ENCODE results near the gene GIMAP8. TPM values are rescaled to one million over a fixed set of nuclear protein-coding genes. Genes with fewer than 3 reads are reported as not detected.
"Not testable (repeated sequence)": the region's sequence is repeated elsewhere in the genome, so short reads cannot be mapped to it uniquely, and the experiment has no call there.

GIMAP8 gene
- total RNA-seq, 1 experiment from 2014 or later: not detected

DNA sequence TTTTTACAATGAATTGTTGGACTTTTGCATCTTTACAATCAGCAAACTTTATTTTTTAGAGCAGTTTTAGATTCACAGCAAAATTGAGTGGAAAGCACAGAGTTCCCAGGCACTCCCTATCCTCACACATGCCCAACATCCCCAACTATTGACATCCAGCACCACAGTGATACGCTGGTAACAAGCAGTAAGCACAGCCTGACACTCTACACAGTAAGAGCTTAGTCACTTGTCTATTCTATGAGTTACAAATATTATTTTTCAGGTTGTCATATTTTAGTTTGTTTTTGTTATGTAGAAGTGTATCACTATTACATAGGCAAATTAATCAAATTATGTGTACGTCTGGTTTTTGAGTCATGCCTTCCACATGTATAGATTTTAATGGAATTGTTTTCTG, 37.2 kb downstream of the GIMAP8 start:
- DNase-seq (ENCODE audit: low spot score): no peak
- in situ Hi-C loops (cut with HindIII; ENCODE audit: low sequenced_read_pairs): no loop called here

DNA sequence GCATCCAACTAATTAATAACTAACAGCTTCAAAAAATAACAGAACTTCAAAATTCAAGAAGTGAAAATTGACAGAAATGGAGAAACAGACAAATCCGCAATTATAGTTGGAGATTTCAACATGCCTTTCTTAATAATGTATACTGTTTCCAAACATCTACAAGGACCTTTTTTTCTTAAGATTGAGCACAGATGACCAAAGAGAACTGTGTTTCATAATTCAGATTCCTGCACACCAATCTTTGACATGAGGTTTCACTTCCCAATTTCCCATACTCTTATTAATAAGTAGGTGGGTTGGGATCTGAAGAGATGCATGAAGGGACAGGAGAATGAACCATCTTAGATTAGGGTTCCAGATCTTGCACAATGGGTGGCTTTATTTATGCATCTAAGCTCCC, 39.4 kb downstream of the GIMAP8 start:
- in situ Hi-C loops (cut with HindIII; ENCODE audit: low sequenced_read_pairs): no loop called here
- DNase-seq (ENCODE audit: low spot score): no peak

GRCh38 chr7:150493442-150493841, 43.0 kb downstream of the GIMAP8 start:
- in situ Hi-C loops (cut with HindIII; ENCODE audit: low sequenced_read_pairs); DNase-seq (ENCODE audit: low spot score): not testable (repeated sequence)

DNA sequence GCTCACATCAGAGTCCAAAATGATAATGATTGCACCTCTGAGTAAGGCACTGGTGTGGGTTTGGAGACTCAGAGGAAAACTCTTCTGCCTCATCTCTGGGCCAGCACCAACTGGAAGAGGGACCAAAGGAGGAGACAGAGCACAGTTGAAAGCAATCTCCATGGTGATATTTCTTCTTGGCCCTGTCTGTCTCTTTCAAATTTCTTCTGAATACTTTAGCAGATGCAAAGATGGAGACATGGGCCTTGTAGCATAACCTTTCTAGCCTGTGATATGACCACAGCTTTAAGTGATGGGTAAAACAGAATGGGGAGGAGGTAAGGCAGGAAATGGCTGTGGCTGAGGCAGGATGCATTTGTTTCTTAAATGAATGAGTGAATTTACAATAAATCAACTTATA, 52.1 kb downstream of the GIMAP8 start:
- DNase-seq (ENCODE audit: low spot score): no peak
- in situ Hi-C loops (cut with HindIII; ENCODE audit: low sequenced_read_pairs): no loop called here

DNA sequence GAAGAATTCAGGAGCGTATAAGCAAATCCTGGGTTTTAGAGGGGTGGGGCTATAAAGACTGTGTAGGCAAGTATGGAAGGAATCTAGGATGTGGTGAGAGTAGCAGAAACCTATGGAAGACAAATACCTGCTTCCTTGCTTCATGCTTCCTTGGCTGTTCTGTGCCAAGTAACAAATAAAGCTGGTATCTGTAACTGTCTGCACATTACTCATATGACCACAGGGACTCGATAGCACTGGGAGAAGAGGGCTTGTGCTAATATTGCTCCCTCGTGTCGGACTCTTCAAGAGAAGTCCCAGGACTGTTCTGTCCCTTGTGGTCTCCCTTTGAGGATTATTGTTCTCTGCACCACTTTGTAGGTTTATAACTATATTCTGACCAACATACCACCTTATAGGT, 52.7 kb downstream of the GIMAP8 start:
- in situ Hi-C loops (cut with HindIII; ENCODE audit: low sequenced_read_pairs): no loop called here
- no peak for DNase-seq (ENCODE audit: low spot score)

DNA sequence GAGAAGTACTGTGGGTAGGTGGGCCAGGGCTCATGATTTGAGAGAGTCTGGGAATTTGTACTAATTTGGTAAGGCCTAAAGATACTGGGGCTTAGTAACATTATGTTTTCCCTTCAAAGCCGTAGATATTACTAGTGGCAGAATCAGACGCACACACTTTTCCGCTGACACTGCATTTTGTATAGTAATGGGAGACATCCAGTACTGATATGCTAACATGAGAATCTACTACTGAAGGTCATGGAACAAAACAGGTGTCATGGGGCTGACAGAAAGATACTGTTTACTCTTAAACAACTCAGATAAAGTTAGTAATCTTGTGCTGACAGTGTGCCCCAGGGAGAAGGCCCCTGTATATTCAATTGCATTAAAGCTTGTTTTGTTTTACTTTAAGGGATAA, 53.2 kb downstream of the GIMAP8 start:
- in situ Hi-C loops (cut with HindIII; ENCODE audit: low sequenced_read_pairs): no loop called here

GRCh38 chr7:150507947-150508602, 57.6 kb downstream of the GIMAP8 start:
- in situ Hi-C loops (cut with HindIII; ENCODE audit: low sequenced_read_pairs): no loop called here
- no peak for DNase-seq (ENCODE audit: low spot score)

More for the DNA sequence above, 53.2 kb downstream of the GIMAP8 start:
- no peak for DNase-seq (ENCODE audit: low spot score)

DNA sequence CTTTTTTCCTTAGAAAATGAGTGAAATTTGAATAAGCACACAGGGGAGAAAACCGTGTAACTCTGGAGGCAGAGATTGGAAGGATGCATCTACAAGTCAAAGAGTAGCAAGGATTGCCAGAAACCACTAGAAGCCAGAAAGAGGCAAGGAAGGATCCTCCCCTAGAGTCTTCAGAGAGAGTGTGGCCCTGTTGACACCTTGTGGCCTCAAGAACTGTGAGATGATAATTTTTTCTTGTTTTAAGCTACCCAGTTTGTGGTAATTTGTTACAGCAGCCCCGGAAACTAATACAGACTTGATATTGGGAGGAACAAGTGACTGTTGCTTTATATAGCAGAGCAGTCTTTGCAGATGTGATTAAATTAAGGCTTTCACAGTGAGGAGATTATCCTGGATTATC, 60.6 kb downstream of the GIMAP8 start:
- DNase-seq (ENCODE audit: low spot score): no peak
- in situ Hi-C loops (cut with HindIII; ENCODE audit: low sequenced_read_pairs): no loop called here

DNA sequence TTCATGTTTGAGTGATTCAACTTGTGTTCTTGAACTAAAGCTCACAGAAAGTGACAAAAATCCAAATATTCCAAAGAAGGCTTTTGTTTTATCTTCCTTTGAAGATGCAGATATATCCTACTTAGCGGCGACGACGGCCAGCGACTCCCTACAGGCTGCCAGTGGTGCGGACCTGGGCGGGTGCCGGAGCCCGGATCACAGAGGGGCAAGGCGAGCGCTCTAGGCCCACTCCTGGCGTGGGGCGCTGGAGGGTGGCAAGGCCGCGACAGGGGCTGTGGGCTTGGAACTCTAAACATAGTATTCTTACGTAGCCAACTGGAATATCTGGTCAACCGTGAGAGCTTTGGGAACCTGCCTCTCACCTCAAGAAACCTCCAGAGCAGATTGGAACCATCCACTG, 63.3 kb downstream of the GIMAP8 start:
- no peak for DNase-seq (ENCODE audit: low spot score)
- in situ Hi-C loops (cut with HindIII; ENCODE audit: low sequenced_read_pairs): no loop called here

- no peak for DNase-seq (ENCODE audit: low spot score)
- in situ Hi-C loops (cut with HindIII; ENCODE audit: low sequenced_read_pairs): no loop called here
Measured at GRCh38 chr7:150514748-150515222, 64.4 kb downstream of the GIMAP8 start, which contains the start of gene GIMAP7. GIMAP7 (plus strand) TSS chr7:150514872; CDS start chr7:150519975, 5,103 bp downstream.

- in situ Hi-C loops (cut with HindIII; ENCODE audit: low sequenced_read_pairs): no loop called here
- no peak for DNase-seq (ENCODE audit: low spot score)
Measured at GRCh38 chr7:150515248-150516147, 65.1 kb downstream of the GIMAP8 start.

DNA sequence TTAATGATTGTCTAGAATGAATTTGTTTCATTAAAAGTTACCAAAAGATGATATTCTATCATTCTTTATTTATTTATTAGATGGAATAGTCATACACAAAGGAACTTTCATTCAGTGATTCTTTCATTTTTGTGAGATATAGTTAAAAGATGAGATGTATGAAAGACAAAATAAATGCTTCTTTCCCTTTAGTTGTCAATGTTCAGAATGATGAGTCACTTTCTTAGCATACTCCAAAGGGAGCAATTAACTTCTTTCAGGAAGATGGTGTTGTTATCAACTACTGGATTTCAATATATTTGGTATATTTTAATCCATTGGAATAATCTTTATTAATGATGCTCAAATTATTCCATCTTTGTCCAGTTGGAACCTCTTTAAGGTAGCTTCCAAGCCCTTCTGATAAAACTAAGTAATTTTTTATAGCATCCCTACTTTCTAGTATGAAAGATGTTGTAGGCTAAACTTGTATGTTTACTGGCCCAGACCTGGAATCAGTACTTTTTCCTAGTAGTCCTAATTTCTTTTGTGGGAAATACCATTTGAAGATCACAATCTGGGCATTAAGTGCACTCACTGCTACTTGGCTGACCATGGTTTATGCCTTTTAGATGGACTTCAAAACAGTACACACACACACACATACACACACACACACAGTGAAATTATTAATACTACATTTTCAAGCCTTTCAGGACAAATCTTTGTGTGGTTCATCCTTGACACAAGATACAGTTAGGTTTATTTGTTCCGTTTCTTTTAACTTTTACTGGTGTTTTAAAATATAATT, 66.7 kb downstream of the GIMAP8 start:
- DNase-seq (ENCODE audit: low spot score): no peak
- in situ Hi-C loops (cut with HindIII; ENCODE audit: low sequenced_read_pairs): no loop called here

DNA sequence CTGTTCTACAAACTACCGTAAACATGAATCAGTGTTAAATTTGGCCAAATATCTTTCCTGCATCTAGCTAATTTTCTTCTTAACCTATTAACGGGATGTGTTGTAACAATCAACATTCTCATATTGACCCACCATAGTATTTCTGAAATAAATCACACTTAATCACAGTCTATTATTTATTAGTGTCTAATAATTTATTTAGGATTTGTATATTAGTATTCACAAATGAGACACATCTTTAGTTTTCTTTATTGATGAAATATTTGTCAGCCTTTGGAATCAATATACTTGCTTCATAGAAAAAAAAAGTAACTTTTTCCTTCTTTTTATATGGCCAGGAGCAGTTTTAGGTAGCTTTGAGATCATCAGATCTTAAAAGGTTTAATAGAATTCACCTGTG, 68.9 kb downstream of the GIMAP8 start:
- no peak for DNase-seq (ENCODE audit: low spot score)
- in situ Hi-C loops (cut with HindIII; ENCODE audit: low sequenced_read_pairs): no loop called here

DNA sequence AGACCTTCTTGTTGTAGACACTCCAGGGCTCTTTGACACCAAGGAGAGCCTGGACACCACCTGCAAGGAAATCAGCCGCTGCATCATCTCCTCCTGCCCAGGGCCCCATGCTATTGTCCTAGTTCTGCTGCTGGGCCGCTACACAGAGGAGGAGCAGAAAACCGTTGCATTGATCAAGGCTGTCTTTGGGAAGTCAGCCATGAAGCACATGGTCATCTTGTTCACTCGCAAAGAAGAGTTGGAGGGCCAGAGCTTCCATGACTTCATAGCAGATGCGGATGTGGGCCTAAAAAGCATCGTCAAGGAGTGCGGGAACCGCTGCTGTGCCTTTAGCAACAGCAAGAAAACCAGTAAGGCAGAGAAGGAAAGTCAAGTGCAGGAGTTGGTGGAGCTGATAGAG, 69.7 kb downstream of the GIMAP8 start:
- in situ Hi-C loops (cut with HindIII; ENCODE audit: low sequenced_read_pairs): no loop called here

GRCh38 chr7:150522931-150523330, 72.5 kb downstream of the GIMAP8 start:
- in situ Hi-C loops (cut with HindIII; ENCODE audit: low sequenced_read_pairs); DNase-seq (ENCODE audit: low spot score): not testable (repeated sequence)

More for the DNA sequence above, 69.7 kb downstream of the GIMAP8 start:
- DNase-seq (ENCODE audit: low spot score): no peak

GRCh38 chr7:150524018-150524417, 73.6 kb downstream of the GIMAP8 start:
- no peak for DNase-seq (ENCODE audit: low spot score)
- in situ Hi-C loops (cut with HindIII; ENCODE audit: low sequenced_read_pairs): no loop called here

Data from G401 (cell line).